ENCODE measurements around the gene GNAL. TPM values are rescaled to one million over a fixed set of nuclear protein-coding genes. Genes with fewer than 3 reads are reported as not detected.

The GNAL gene
- total RNA-seq, 1 experiment from 2014 or later, result 0.61 TPM

DNA sequence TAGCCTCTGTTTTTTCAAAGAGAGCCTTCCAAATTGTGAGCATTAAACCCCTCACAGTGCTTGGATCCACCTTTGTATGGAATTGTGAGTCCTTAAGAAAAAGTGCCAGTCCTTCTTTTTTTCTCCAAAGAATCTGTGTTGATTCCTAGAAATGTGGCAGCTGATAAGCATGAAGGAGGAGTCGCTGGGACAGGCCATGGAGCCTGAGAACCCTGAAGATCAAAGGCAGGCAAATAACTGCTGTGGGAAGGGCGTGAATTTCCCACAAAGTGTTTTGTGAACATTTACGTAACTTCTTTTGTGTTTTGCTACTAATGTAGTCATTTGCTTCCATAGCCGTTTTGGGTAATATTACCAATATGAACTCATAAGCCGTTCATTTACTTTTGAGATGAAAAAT is 134.5 kb downstream of the GNAL start:
- CTCF ChIA-PET, result no interaction called here
- H3K4me3 Mint-ChIP-seq (ENCODE audit: low read depth, unreplicated experiment), result no peak overlapping the region
- no peak for DNase-seq
- TF ChIP-seq, protein P1, sequence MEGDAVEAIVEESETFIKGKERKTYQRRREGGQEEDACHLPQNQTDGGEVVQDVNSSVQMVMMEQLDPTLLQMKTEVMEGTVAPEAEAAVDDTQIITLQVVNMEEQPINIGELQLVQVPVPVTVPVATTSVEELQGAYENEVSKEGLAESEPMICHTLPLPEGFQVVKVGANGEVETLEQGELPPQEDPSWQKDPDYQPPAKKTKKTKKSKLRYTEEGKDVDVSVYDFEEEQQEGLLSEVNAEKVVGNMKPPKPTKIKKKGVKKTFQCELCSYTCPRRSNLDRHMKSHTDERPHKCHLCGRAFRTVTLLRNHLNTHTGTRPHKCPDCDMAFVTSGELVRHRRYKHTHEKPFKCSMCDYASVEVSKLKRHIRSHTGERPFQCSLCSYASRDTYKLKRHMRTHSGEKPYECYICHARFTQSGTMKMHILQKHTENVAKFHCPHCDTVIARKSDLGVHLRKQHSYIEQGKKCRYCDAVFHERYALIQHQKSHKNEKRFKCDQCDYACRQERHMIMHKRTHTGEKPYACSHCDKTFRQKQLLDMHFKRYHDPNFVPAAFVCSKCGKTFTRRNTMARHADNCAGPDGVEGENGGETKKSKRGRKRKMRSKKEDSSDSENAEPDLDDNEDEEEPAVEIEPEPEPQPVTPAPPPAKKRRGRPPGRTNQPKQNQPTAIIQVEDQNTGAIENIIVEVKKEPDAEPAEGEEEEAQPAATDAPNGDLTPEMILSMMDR (IDR thresholded peaks at IDR 0.05; ENCODE audit: unreplicated experiment), result no peak
- BruUV-seq (replicated peaks), result no TSS peak
- no peaks in the 10 kb centered on the region for H3K4me1 Mint-ChIP-seq (ENCODE audit: low read depth, unreplicated experiment)
- H3K36me3 Mint-ChIP-seq (ENCODE audit: insufficient read depth, unreplicated experiment), result no peaks in the 10 kb centered on the region
- intact Hi-C loops (cut with micrococcal nuclease; ENCODE audit: unreplicated experiment), result no loop called here
- H3K27ac Mint-ChIP-seq (ENCODE audit: unreplicated experiment), result no peak overlapping the region
- peaks cover 4% of the 10 kb centered on the region for H3K27me3 Mint-ChIP-seq (ENCODE audit: unreplicated experiment)
- no peaks in the 10 kb centered on the region for H3K9me3 Mint-ChIP-seq (ENCODE audit: low read depth, unreplicated experiment)

DNA sequence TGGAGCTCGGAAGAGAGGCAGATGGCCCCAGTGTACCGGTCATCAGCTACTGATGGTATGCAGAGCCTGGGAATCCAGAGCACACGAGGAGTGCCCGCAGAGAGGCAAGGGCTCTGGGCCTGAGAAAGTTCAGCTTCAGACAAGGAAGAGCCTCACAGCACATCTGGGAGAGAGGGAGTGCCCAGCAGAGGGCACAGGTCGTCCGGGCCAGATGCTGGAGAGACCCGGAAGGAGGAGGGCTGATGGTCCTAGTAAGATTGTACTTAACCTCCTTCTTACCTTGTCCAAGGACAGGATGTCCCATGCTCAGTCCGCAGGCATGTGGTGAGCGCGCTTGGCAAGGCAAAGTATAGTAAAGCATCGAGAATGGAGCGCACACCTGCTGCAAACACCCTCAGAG is 137.8 kb downstream of the GNAL start:
- no peaks in the 10 kb centered on the region for H3K9me3 Mint-ChIP-seq (ENCODE audit: low read depth, unreplicated experiment)
- CTCF ChIA-PET, result no interaction called here
- no peak overlapping the region for H3K27ac Mint-ChIP-seq (ENCODE audit: unreplicated experiment)
- no peaks in the 10 kb centered on the region for H3K27me3 Mint-ChIP-seq (ENCODE audit: unreplicated experiment)
- intact Hi-C loops (cut with micrococcal nuclease; ENCODE audit: unreplicated experiment), result no loop called here
- TF ChIP-seq, protein P1 (IDR thresholded peaks at IDR 0.05; ENCODE audit: unreplicated experiment), result no peak
- H3K36me3 Mint-ChIP-seq (ENCODE audit: insufficient read depth, unreplicated experiment), result no peaks in the 10 kb centered on the region
- no TSS peak for BruUV-seq (replicated peaks)
- no peak for DNase-seq
- no peaks in the 10 kb centered on the region for H3K4me1 Mint-ChIP-seq (ENCODE audit: low read depth, unreplicated experiment)
- H3K4me3 Mint-ChIP-seq (ENCODE audit: low read depth, unreplicated experiment), result no peak overlapping the region

DNA sequence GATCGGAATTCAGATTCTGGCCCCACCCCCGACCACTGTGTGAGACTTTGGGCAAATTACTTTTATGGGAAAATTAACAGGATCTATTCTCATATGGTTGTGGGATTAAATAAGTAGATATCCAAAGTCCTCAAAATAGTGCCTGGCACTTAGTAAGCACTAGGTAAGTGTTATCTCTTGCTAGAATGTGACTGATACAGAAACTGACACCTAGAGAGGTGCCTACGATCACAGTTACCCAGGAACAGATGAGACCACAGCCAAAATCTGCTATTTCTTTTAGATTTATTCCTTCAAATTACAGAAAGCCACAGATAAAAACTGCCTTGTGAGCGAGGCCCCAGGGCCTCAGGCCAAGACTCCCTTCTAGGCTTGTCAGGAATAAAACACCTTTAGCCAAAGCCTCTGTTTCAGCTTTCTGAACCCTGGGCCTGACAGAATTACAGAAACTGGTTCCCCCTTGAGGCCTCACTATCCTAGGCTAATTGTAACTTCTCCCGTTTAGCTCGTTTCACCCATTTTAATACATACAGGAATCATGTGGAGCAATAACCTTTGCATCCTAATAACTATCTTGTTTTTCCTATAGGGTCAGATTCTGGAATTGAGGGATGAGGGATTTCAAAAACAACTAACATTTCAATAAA is 139.8 kb downstream of the GNAL start:
- intact Hi-C loops (cut with micrococcal nuclease; ENCODE audit: unreplicated experiment), result no loop called here
- CTCF ChIA-PET, result no interaction called here
- Mint-ChIP-seq H3K4me3 (ENCODE audit: low read depth, unreplicated experiment) (no peak overlapping the region), H3K36me3 (ENCODE audit: insufficient read depth, unreplicated experiment) (no peaks in the 10 kb centered on the region), H3K4me1 (ENCODE audit: low read depth, unreplicated experiment) (no peaks in the 10 kb centered on the region), H3K27me3 (ENCODE audit: unreplicated experiment) (no peaks in the 10 kb centered on the region), H3K27ac (ENCODE audit: unreplicated experiment) (no peak overlapping the region), H3K9me3 (ENCODE audit: low read depth, unreplicated experiment) (no peaks in the 10 kb centered on the region)
- BruUV-seq (replicated peaks), result no TSS peak
- DNase-seq, result no peak
- TF ChIP-seq, protein P1 (IDR thresholded peaks at IDR 0.05; ENCODE audit: unreplicated experiment), result no peak

DNA sequence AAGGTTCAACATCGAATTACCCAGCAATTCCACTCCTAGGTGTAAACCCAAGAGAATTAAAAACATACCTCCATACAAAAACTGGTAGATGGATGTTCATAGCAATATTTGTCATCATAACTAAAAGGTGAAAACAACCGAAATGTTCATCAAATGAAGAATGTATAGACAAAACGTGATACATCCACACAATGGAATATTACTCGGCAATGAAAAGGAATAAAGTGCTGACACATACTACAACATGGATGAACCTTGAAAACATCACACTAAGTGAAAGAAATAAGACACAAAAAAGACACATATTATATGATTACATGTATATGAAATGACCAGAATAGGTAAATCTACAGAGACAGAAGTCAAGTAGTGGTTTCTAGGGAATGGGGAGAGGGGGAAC is 141.5 kb downstream of the GNAL start:
- Mint-ChIP-seq H3K4me3 (ENCODE audit: low read depth, unreplicated experiment) (no peak overlapping the region), H3K4me1 (ENCODE audit: low read depth, unreplicated experiment) (no peaks in the 10 kb centered on the region), H3K27ac (ENCODE audit: unreplicated experiment) (no peak overlapping the region), H3K36me3 (ENCODE audit: insufficient read depth, unreplicated experiment) (no peaks in the 10 kb centered on the region), H3K27me3 (ENCODE audit: unreplicated experiment) (no peaks in the 10 kb centered on the region), H3K9me3 (ENCODE audit: low read depth, unreplicated experiment) (no peaks in the 10 kb centered on the region)
- TF ChIP-seq, protein P1 (IDR thresholded peaks at IDR 0.05; ENCODE audit: unreplicated experiment), result no peak
- BruUV-seq (replicated peaks), result no TSS peak
- CTCF ChIA-PET, result interaction anchor here (0.7 kb wide), 1 partner anchor 209 kb away, joined by 3 read pairs; no protein-coding TSS in a partner anchor
- intact Hi-C loops (cut with micrococcal nuclease; ENCODE audit: unreplicated experiment), result no loop called here
- no peak for DNase-seq
